SK-N-SH treated with all-trans-retinoic acid at 6 μM for 48 hours (cell line): ENCODE data around the gene NCAM1.
A peak's percentile ranks its signal among the peaks of the same experiment; 100 is the strongest.

Experiments
- ATAC-seq: fragments of 200-7000 bp; cut with Tn5 transposase; 3 replicates; pipeline ENCODE4 v1.9.1; 2020; ENCODE audit warnings: mild to moderate bottlenecking, moderate library complexity
- ARNTL ChIP-seq: fragments of 450-650 bp; formaldehyde crosslinking; IDR thresholded peaks from 2 replicates; pipeline ENCODE4 v1.5.0; 2020; ENCODE audit warnings: low read depth, mild to moderate bottlenecking, moderate library complexity, borderline replicate concordance
- BACH2 ChIP-seq: fragments of 250-450 bp; sonication (Bioruptor Pico); IDR thresholded peaks from 2 replicates; pipeline ENCODE4 v1.9.0; 2021; ENCODE audit warnings: mild to moderate bottlenecking, borderline replicate concordance
- CSDC2 ChIP-seq: fragments of 250-450 bp; sonication (Bioruptor Pico); IDR thresholded peaks from 2 replicates; pipeline ENCODE4 v1.5.0; 2020; ENCODE audit warnings: mild to moderate bottlenecking, moderate library complexity
- ESRRG ChIP-seq: fragments of 250-450 bp; sonication (Bioruptor Pico); IDR thresholded peaks from 2 replicates; pipeline ENCODE4 v1.6.1; 2021; ENCODE audit warnings: mild to moderate bottlenecking
- GLIS3 ChIP-seq: fragments of 250-450 bp; sonication (Bioruptor Pico); IDR thresholded peaks from 2 replicates; pipeline ENCODE4 v1.5.0; 2020; ENCODE audit warnings: mild to moderate bottlenecking, moderate library complexity
- ISL1 ChIP-seq: fragments of 250-450 bp; sonication (Bioruptor Pico); IDR thresholded peaks from 2 replicates; pipeline ENCODE4 v2.1.2; 2022; ENCODE audit warnings: mild to moderate bottlenecking, moderate library complexity
- OSR1 ChIP-seq: fragments of 250-450 bp; sonication (Bioruptor Pico); IDR thresholded peaks from 2 replicates; pipeline ENCODE4 v1.8.0; 2022; ENCODE audit warnings: moderate library complexity, mild to moderate bottlenecking, inconsistent platforms
- PPARA ChIP-seq: fragments of 250-450 bp; sonication (Bioruptor Pico); IDR thresholded peaks from 2 replicates; pipeline ENCODE4 v1.5.0; 2020; ENCODE audit warnings: mild to moderate bottlenecking, borderline replicate concordance
- RARB ChIP-seq: fragments of 250-450 bp; sonication (Bioruptor Pico); IDR thresholded peaks from 2 replicates; pipeline ENCODE4 v1.8.0; 2021; ENCODE audit warnings: mild to moderate bottlenecking, moderate library complexity
- SNAI2 ChIP-seq: fragments of 250-450 bp; sonication (Bioruptor Pico); IDR thresholded peaks from 2 replicates; pipeline ENCODE4 v1.5.0; 2020; ENCODE audit warnings: mild to moderate bottlenecking, moderate library complexity
- TCF4 ChIP-seq: fragments of 250-450 bp; sonication (Bioruptor Pico); IDR thresholded peaks from 2 replicates; pipeline ENCODE4 v1.8.0; 2021; ENCODE audit warnings: mild to moderate bottlenecking, moderate library complexity, borderline replicate concordance
- ZC3H10 ChIP-seq: fragments of 250-450 bp; sonication (Bioruptor Pico); IDR thresholded peaks from 2 replicates; pipeline ENCODE4 v1.5.1; 2021; ENCODE audit warnings: mild to moderate bottlenecking, moderate library complexity
- ZFP3 ChIP-seq: fragments of 250-450 bp; sonication (Bioruptor Pico); IDR thresholded peaks from 2 replicates; pipeline ENCODE4 v1.5.0; 2020; ENCODE audit warnings: mild to moderate bottlenecking, moderate library complexity
- ZFP30 ChIP-seq: fragments of 450-650 bp; formaldehyde crosslinking; IDR thresholded peaks from 2 replicates; pipeline ENCODE4 v1.5.0; 2022; ENCODE audit warnings: mild to moderate bottlenecking, moderate library complexity
- ZNF565 ChIP-seq: fragments of 450-650 bp; formaldehyde crosslinking; conservative IDR thresholded peaks from 2 replicates; pipeline ENCODE4 v1.5.0; 2020; ENCODE audit warnings: low read depth, mild to moderate bottlenecking, moderate library complexity
- ZNF70 ChIP-seq: fragments of 450-650 bp; formaldehyde crosslinking; IDR thresholded peaks from 2 replicates; pipeline ENCODE4 v1.5.0; 2020; ENCODE audit warnings: mild to moderate bottlenecking, moderate library complexity
- ZNF8 ChIP-seq: fragments of 450-650 bp; formaldehyde crosslinking; IDR thresholded peaks from 2 replicates; pipeline ENCODE4 v1.5.0; 2020; ENCODE audit warnings: mild to moderate bottlenecking, moderate library complexity
- TF ChIP-seq, protein P1 (sequence below): fragments of 250-450 bp; sonication (Bioruptor Pico); IDR thresholded peaks from 2 replicates; pipeline ENCODE4 v1.8.0; 2021; ENCODE audit warnings: low read depth, mild to moderate bottlenecking, moderate library complexity, borderline replicate concordance
- TF ChIP-seq, protein P2 (sequence below): fragments of 250-450 bp; sonication (Bioruptor Pico); IDR thresholded peaks from 2 replicates; pipeline ENCODE4 v1.5.0; 2020; ENCODE audit warnings: mild to moderate bottlenecking, moderate library complexity
- TF ChIP-seq, protein P3 (sequence below): fragments of 250-450 bp; sonication (Bioruptor Pico); IDR thresholded peaks from 2 replicates; pipeline ENCODE4 v1.5.1; 2020; ENCODE audit warnings: low read depth, mild to moderate bottlenecking, moderate library complexity
- TF ChIP-seq, protein P4 (sequence below): fragments of 250-450 bp; sonication (Bioruptor Pico); IDR thresholded peaks from 2 replicates; pipeline ENCODE4 v1.5.1; 2021; ENCODE audit warnings: mild to moderate bottlenecking, moderate library complexity
- TF ChIP-seq, protein P5 (sequence below): fragments of 250-450 bp; sonication (Bioruptor Pico); IDR thresholded peaks from 2 replicates; pipeline ENCODE4 v1.8.0; 2020; ENCODE audit warnings: mild to moderate bottlenecking, moderate library complexity, borderline replicate concordance

Gene NCAM1

DNA sequence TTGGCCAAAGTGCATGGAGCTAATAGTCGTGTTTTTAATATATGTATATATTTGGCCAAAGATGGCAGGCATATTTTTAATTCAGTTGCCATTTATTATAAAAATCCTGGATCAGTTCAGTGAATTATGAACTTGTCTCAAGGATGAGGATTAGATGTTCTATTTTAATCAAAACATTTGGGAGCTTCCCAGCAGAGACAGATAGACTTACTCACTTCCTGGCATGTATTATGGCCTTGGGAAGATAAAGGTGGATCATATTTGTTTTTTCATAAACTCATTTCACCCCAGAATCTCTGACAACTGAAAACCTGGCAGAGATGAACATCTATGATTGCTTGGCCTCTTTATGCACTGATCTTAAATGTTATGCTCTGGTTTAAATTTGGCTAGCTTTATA is 148.8 kb downstream of the NCAM1 start:
- no peak for ATAC-seq
- TF ChIP-seq ZFP3 (no peak), ZNF565 (no peak)

DNA sequence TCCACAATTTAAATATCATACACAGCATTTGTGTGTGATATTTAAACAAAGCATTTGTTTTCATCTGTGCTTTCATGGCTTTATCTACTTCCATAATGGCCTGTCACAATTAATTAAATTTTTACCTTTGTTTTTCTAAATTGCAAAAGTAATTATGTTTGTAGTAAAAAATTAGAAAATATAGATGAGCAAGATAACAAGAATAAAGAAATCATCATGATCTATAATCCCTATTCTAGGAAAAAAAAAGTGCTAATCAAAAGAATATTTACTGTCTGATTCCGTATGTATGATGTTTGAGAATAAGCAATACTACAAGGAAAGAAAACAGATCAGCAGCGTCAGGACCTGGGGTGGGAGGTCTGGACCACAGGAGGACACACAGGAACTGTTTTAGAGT is 149.9 kb downstream of the NCAM1 start:
- ATAC-seq = no peak
- peak; percentile 20; the same call in 1 of the 2 replicates for TF ChIP-seq TCF4
- no peak for TF ChIP-seq ARNTL (CRISPR knock-in tag)
- TF ChIP-seq ESRRG (CRISPR knock-in tag) = no peak
- TF ChIP-seq ZNF565 = no peak
- no peak for TF ChIP-seq OSR1
- no peak for TF ChIP-seq ZFP30 (CRISPR knock-in tag)

DNA sequence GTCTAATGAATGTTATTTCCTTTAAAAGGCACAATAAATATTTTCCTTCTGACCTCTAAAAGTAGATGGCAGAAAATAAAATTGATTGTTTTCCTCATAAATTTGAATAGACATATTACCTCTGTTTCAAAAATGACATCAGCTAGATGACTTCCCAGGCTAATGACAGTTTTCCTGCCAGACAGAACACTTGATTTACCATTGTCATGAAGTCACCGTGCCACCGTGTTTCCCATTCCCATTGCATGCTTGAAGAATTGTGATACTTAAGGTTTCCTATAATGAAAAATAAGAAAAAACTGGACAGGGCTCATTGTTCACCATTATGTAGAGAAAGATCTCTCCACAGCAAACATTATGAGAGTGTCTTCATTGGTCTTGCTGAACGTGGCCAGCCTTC is 151.1 kb downstream of the NCAM1 start:
- TF ChIP-seq ZNF70 (CRISPR knock-in tag) (no peak), ESRRG (CRISPR knock-in tag) (no peak), CSDC2 (no peak), ZNF565 (no peak), ISL1 (CRISPR knock-in tag) (no peak), GLIS3 (no peak), SNAI2 (CRISPR knock-in tag) (no peak), BACH2 (CRISPR knock-in tag) (no peak), ZFP3 (no peak), TCF4 (no peak)
- TF ChIP-seq, protein P1, sequence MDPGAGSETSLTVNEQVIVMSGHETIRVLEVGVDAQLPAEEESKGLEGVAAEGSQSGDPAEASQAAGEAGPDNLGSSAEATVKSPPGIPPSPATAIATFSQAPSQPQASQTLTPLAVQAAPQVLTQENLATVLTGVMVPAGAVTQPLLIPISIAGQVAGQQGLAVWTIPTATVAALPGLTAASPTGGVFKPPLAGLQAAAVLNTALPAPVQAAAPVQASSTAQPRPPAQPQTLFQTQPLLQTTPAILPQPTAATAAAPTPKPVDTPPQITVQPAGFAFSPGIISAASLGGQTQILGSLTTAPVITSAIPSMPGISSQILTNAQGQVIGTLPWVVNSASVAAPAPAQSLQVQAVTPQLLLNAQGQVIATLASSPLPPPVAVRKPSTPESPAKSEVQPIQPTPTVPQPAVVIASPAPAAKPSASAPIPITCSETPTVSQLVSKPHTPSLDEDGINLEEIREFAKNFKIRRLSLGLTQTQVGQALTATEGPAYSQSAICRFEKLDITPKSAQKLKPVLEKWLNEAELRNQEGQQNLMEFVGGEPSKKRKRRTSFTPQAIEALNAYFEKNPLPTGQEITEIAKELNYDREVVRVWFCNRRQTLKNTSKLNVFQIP (CRISPR knock-in tag) = no peak
- ATAC-seq = no peak

DNA sequence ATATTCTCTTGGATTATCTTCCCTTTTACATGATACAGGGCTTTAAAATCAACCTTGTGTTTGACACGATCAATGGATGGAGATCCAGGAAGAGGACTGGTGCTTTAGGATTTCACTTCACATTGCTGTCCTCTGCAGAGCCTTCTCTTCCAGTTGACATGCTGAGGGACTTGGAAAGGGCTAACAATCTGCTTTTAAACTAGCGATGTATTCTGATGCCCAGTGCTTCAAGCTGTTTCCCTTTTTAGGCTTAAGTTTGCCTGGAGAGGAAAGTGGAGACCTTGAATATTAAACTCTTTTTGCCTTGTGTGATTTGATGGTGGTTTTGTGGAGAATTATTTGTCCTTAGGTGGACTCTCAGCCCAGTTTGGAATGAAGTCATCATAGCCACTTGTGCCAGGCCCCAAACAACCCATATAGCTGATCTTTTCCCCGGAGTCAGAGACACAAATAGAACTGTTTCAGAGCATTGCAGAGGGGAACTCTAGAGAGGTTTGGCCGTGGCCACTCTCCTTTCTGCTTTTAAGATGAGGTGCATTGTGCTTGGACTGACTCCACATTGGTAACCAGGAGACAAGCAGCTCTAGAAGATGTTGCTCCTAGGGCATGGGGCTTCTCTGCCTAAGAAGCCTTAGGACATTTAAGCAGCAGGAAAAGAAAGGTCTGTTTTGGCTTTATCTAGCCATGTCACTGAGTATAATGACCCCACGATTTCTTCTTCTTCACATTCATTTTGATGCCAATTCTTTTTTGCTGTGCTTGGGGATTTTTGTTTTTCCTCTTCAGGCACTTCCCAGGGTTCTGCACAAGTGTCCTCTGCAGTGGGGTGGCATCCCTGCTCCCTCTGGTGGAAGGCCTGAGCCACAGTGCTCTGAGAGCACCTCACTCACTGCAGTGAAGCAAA is 152.8 kb downstream of the NCAM1 start:
- peak; percentile 99 for ATAC-seq
- no peak for TF ChIP-seq CSDC2
- TF ChIP-seq ZNF70 (CRISPR knock-in tag) = no peak
- no peak for TF ChIP-seq ESRRG (CRISPR knock-in tag)
- TF ChIP-seq ZC3H10 (CRISPR knock-in tag) = no peak
- TF ChIP-seq, protein P2, sequence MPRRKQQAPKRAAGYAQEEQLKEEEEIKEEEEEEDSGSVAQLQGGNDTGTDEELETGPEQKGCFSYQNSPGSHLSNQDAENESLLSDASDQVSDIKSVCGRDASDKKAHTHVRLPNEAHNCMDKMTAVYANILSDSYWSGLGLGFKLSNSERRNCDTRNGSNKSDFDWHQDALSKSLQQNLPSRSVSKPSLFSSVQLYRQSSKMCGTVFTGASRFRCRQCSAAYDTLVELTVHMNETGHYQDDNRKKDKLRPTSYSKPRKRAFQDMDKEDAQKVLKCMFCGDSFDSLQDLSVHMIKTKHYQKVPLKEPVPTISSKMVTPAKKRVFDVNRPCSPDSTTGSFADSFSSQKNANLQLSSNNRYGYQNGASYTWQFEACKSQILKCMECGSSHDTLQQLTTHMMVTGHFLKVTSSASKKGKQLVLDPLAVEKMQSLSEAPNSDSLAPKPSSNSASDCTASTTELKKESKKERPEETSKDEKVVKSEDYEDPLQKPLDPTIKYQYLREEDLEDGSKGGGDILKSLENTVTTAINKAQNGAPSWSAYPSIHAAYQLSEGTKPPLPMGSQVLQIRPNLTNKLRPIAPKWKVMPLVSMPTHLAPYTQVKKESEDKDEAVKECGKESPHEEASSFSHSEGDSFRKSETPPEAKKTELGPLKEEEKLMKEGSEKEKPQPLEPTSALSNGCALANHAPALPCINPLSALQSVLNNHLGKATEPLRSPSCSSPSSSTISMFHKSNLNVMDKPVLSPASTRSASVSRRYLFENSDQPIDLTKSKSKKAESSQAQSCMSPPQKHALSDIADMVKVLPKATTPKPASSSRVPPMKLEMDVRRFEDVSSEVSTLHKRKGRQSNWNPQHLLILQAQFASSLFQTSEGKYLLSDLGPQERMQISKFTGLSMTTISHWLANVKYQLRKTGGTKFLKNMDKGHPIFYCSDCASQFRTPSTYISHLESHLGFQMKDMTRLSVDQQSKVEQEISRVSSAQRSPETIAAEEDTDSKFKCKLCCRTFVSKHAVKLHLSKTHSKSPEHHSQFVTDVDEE (CRISPR knock-in tag) = no peak
- no peak for TF ChIP-seq ZNF8 (CRISPR knock-in tag)
- TF ChIP-seq PPARA (CRISPR knock-in tag) = no peak
- TF ChIP-seq SNAI2 (CRISPR knock-in tag) = no peak
- no peak for TF ChIP-seq ZNF565
- no peak for TF ChIP-seq ARNTL (CRISPR knock-in tag)
- no peak for TF ChIP-seq TCF4
- TF ChIP-seq, protein P3, sequence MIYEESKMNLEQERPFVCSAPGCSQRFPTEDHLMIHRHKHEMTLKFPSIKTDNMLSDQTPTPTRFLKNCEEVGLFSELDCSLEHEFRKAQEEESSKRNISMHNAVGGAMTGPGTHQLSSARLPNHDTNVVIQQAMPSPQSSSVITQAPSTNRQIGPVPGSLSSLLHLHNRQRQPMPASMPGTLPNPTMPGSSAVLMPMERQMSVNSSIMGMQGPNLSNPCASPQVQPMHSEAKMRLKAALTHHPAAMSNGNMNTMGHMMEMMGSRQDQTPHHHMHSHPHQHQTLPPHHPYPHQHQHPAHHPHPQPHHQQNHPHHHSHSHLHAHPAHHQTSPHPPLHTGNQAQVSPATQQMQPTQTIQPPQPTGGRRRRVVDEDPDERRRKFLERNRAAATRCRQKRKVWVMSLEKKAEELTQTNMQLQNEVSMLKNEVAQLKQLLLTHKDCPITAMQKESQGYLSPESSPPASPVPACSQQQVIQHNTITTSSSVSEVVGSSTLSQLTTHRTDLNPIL (CRISPR knock-in tag) = no peak
- TF ChIP-seq, protein P4, sequence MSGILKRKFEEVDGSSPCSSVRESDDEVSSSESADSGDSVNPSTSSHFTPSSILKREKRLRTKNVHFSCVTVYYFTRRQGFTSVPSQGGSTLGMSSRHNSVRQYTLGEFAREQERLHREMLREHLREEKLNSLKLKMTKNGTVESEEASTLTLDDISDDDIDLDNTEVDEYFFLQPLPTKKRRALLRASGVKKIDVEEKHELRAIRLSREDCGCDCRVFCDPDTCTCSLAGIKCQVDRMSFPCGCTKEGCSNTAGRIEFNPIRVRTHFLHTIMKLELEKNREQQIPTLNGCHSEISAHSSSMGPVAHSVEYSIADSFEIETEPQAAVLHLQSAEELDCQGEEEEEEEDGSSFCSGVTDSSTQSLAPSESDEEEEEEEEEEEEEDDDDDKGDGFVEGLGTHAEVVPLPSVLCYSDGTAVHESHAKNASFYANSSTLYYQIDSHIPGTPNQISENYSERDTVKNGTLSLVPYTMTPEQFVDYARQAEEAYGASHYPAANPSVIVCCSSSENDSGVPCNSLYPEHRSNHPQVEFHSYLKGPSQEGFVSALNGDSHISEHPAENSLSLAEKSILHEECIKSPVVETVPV (CRISPR knock-in tag) = no peak
- TF ChIP-seq, protein P5, sequence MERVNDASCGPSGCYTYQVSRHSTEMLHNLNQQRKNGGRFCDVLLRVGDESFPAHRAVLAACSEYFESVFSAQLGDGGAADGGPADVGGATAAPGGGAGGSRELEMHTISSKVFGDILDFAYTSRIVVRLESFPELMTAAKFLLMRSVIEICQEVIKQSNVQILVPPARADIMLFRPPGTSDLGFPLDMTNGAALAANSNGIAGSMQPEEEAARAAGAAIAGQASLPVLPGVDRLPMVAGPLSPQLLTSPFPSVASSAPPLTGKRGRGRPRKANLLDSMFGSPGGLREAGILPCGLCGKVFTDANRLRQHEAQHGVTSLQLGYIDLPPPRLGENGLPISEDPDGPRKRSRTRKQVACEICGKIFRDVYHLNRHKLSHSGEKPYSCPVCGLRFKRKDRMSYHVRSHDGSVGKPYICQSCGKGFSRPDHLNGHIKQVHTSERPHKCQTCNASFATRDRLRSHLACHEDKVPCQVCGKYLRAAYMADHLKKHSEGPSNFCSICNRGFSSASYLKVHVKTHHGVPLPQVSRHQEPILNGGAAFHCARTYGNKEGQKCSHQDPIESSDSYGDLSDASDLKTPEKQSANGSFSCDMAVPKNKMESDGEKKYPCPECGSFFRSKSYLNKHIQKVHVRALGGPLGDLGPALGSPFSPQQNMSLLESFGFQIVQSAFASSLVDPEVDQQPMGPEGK (CRISPR knock-in tag) = no peak
- TF ChIP-seq RARB (CRISPR knock-in tag) = no peak
- no peak for TF ChIP-seq ZFP3
